HepG2 (cell line): ENCODE data around the gene RABGEF1. TPM values are rescaled to one million over a fixed set of nuclear protein-coding genes. Genes with fewer than 3 reads are reported as not detected.
A peak's percentile ranks its signal among the peaks of the same experiment; 100 is the strongest.

Experiments used
- ATM ChIP-seq: fragments of 450-650 bp; IDR thresholded peaks from 2 replicates; pipeline ENCODE4 v1.7.1; 2017; ENCODE audit warnings: mild to moderate bottlenecking, borderline replicate concordance
- BCLAF1 ChIP-seq: fragments of 450-650 bp; IDR thresholded peaks from 2 replicates; pipeline ENCODE4 v1.6.1; 2017; ENCODE audit warnings: mild to moderate bottlenecking
- FOXC1 ChIP-seq: sonication (generic); formaldehyde crosslinking; IDR thresholded peaks from 2 replicates; pipeline ENCODE4 v1.8.0; 2022; ENCODE audit warnings: mild to moderate bottlenecking, missing genetic modification reagents, borderline replicate concordance
- KDM2A ChIP-seq: sonication (generic); formaldehyde crosslinking; IDR thresholded peaks from 2 replicates; pipeline ENCODE4 v1.4.0; 2020; ENCODE audit warnings: low read depth, missing genetic modification reagents, borderline replicate concordance
- MATR3 ChIP-seq: sonication (generic); formaldehyde crosslinking; IDR thresholded peaks from 2 replicates; pipeline ENCODE4 v1.4.0; 2020; ENCODE audit warnings: missing genetic modification reagents
- MAX ChIP-seq: IDR thresholded peaks from 2 replicates; pipeline ENCODE4 v1.6.1; 2012; ENCODE audit warnings: inconsistent platforms
- POLR2AphosphoS2 ChIP-seq: IDR thresholded peaks from 2 replicates; pipeline ENCODE4 v1.6.1; 2011; ENCODE audit warnings: low read depth, low read length, improper control_type of control experiment
- SMARCC2 ChIP-seq: fragments of 450-650 bp; IDR thresholded peaks from 2 replicates; pipeline ENCODE4 v1.6.1; 2017; ENCODE audit warnings: antibody characterized with exemption, mild to moderate bottlenecking
- WIZ ChIP-seq: sonication (generic); formaldehyde crosslinking; IDR thresholded peaks from 2 replicates; pipeline ENCODE4 v1.5.1; 2020; ENCODE audit warnings: mild to moderate bottlenecking, missing genetic modification reagents
- ZNF17 ChIP-seq: sonication (generic); formaldehyde crosslinking; IDR thresholded peaks from 2 replicates; pipeline ENCODE4 v1.5.0; 2020; ENCODE audit warnings: mild to moderate bottlenecking, missing genetic modification reagents
- ZNF180 ChIP-seq: sonication (generic); formaldehyde crosslinking; IDR thresholded peaks from 2 replicates; pipeline ENCODE4 v1.4.0; 2020; ENCODE audit warnings: low read depth, missing genetic modification reagents, borderline replicate concordance
- ZNF24 ChIP-seq: fragments of 450-650 bp; IDR thresholded peaks from 2 replicates; pipeline ENCODE4 v1.6.1; 2017; ENCODE audit warnings: antibody characterized with exemption, mild to moderate bottlenecking
- ZNF264 ChIP-seq: sonication (generic); formaldehyde crosslinking; IDR thresholded peaks from 2 replicates; pipeline ENCODE4 v1.4.0; 2020; ENCODE audit warnings: missing genetic modification reagents
- ZNF3 ChIP-seq: IDR thresholded peaks from 2 replicates; pipeline ENCODE4 v1.7.0; 2017; ENCODE audit warnings: inconsistent platforms
- ZSCAN30 ChIP-seq: sonication (generic); formaldehyde crosslinking; IDR thresholded peaks from 2 replicates; pipeline ENCODE4 v1.5.0; 2020; ENCODE audit warnings: mild to moderate bottlenecking, missing genetic modification reagents
- polyA plus RNA-seq, 8 experiments: library from polyadenylated mRNA; depleted of rRNA in 3 of 8; stranded (reverse) in 7 of 8; unstranded in 1 of 8; fragments of >200 nt; fragmentation: Illumina TruSeq in 4 of 8; extraction: Trizol in 4 of 8; gene quantifications; 2 replicates each; pipeline versions ENCODE4 v1.2.1 to v1.2.3, GENCODE V29; 2011 to 2016; ENCODE audit warnings: low read depth in 4 of 8, missing spikeins in 1 of 8, mixed read lengths in 1 of 8; ENCODE audit not compliant: insufficient read depth in 1 of 8
- total RNA-seq, 5 experiments: library from RNA; depleted of rRNA; stranded (reverse); fragments of >200 nt; fragmentation: Illumina TruSeq; extraction: Trizol; gene quantifications; 2 replicates each; pipeline ENCODE4 v1.2.3, GENCODE V29; 2016; ENCODE audit warnings: low read depth in 1 of 5
- TF ChIP-seq, protein P1 (sequence below), 2 experiments: sonication (generic) in 1 of 2; formaldehyde crosslinking in 1 of 2; IDR thresholded peaks; 2 replicates each; pipeline versions ENCODE4 v1.4.0 to v1.6.1; 2018 to 2020; ENCODE audit warnings: missing genetic modification reagents in 2 of 2, borderline replicate concordance in 1 of 2, low read depth in 1 of 2, mild to moderate bottlenecking in 1 of 2, missing biosample characterization in 1 of 2
- TF ChIP-seq, protein P2 (sequence below): sonication (generic); formaldehyde crosslinking; IDR thresholded peaks from 2 replicates; pipeline ENCODE4 v1.9.0; 2021; ENCODE audit warnings: missing genetic modification reagents, borderline replicate concordance
- TF ChIP-seq, protein P3 (sequence below): sonication (generic); formaldehyde crosslinking; conservative IDR thresholded peaks from 2 replicates; pipeline ENCODE4 v1.8.0; 2022; ENCODE audit warnings: mild to moderate bottlenecking, moderate library complexity, missing genetic modification reagents

Gene RABGEF1
- total and polyA plus RNA-seq, 2 of the 13 experiments (the other 11 are each of a cell fraction or from before 2014, with no cell fraction given): 22.7 to 35.3 TPM

GRCh38 chr7:66844552-66845378 is 104.2 kb downstream of the RABGEF1 start (continued):
- TF ChIP-seq BCLAF1 (no peak), KDM2A (CRISPR knock-in tag) (peak; percentile 80), ZNF24 (no peak), ATM (no peak), FOXC1 (CRISPR knock-in tag) (peak; percentile 90; the same call in 1 of the 2 replicates), POLR2AphosphoS2 (no peak), ZNF3 (CRISPR knock-in tag) (no peak), SMARCC2 (peak; percentile 28; the same call in 1 of the 2 replicates), ZNF180 (CRISPR knock-in tag) (peak; percentile 47; the same call in 1 of the 2 replicates), ZNF264 (CRISPR knock-in tag) (peak; percentile 68; the same call in 1 of the 2 replicates), MATR3 (CRISPR knock-in tag) (no peak), ZNF17 (CRISPR knock-in tag) (no peak), ZSCAN30 (CRISPR knock-in tag) (no peak), WIZ (0 out of 2 replicates have a peak, but pooled peaks have one; percentile 45), MAX (peak; percentile 88)
- TF ChIP-seq, protein P1, sequence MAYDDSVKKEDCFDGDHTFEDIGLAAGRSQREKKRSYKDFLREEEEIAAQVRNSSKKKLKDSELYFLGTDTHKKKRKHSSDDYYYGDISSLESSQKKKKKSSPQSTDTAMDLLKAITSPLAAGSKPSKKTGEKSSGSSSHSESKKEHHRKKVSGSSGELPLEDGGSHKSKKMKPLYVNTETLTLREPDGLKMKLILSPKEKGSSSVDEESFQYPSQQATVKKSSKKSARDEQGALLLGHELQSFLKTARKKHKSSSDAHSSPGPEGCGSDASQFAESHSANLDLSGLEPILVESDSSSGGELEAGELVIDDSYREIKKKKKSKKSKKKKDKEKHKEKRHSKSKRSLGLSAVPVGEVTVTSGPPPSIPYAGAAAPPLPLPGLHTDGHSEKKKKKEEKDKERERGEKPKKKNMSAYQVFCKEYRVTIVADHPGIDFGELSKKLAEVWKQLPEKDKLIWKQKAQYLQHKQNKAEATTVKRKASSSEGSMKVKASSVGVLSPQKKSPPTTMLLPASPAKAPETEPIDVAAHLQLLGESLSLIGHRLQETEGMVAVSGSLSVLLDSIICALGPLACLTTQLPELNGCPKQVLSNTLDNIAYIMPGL (CRISPR knock-in tag; IDR thresholded peaks at IDR 0.05; ENCODE audit: borderline replicate concordance in 1 of 2, low read depth in 1 of 2): peak; percentile 35 to 74; a peak in 3 of 4 replicates
- TF ChIP-seq, protein P2, sequence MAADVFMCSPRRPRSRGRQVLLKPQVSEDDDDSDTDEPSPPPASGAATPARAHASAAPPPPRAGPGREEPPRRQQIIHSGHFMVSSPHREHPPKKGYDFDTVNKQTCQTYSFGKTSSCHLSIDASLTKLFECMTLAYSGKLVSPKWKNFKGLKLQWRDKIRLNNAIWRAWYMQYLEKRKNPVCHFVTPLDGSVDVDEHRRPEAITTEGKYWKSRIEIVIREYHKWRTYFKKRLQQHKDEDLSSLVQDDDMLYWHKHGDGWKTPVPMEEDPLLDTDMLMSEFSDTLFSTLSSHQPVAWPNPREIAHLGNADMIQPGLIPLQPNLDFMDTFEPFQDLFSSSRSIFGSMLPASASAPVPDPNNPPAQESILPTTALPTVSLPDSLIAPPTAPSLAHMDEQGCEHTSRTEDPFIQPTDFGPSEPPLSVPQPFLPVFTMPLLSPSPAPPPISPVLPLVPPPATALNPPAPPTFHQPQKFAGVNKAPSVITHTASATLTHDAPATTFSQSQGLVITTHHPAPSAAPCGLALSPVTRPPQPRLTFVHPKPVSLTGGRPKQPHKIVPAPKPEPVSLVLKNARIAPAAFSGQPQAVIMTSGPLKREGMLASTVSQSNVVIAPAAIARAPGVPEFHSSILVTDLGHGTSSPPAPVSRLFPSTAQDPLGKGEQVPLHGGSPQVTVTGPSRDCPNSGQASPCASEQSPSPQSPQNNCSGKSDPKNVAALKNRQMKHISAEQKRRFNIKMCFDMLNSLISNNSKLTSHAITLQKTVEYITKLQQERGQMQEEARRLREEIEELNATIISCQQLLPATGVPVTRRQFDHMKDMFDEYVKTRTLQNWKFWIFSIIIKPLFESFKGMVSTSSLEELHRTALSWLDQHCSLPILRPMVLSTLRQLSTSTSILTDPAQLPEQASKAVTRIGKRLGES (CRISPR knock-in tag): 0 out of 2 replicates have a peak, but pooled peaks have one; percentile 34
- TF ChIP-seq, protein P3, sequence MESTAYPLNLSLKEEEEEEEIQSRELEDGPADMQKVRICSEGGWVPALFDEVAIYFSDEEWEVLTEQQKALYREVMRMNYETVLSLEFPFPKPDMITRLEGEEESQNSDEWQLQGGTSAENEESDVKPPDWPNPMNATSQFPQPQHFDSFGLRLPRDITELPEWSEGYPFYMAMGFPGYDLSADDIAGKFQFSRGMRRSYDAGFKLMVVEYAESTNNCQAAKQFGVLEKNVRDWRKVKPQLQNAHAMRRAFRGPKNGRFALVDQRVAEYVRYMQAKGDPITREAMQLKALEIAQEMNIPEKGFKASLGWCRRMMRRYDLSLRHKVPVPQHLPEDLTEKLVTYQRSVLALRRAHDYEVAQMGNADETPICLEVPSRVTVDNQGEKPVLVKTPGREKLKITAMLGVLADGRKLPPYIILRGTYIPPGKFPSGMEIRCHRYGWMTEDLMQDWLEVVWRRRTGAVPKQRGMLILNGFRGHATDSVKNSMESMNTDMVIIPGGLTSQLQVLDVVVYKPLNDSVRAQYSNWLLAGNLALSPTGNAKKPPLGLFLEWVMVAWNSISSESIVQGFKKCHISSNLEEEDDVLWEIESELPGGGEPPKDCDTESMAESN (CRISPR knock-in tag): peak; percentile 87
